Measurements from ENCODE around the gene MBD2. TPM values are rescaled to one million over a fixed set of nuclear protein-coding genes. Genes with fewer than 3 reads are reported as not detected.
A peak's percentile ranks its signal among the peaks of the same experiment; 100 is the strongest.

MBD2 gene
- total RNA-seq, 3 donors from 2014 or later (not counting 1 experiment from before 2014, with no cell fraction given): 74.8 to 107 (median 92.3) TPM

- no peak for ATAC-seq
- Histone ChIP-seq H3K27me3 (ENCODE audit: control insufficient read depth, insufficient read depth, low read length) (no peaks in the 10 kb centered on the region), H3K4me1 (ENCODE audit: control insufficient read depth, insufficient read depth, low read length) (no peaks in the 10 kb centered on the region), H3K9me3 (ENCODE audit: control insufficient read depth, insufficient read depth, low read length) (no peaks in the 10 kb centered on the region), H3K27ac (ENCODE audit: low read length) (no peak overlapping the region), H3K4me3 (ENCODE audit: low read length) (no peak overlapping the region), H3K36me3 (ENCODE audit: control insufficient read depth, insufficient read depth, low read length) (peaks cover 30% of the 10 kb centered on the region)
- no peaks in the 10 kb centered on the region for H3K9me3 Mint-ChIP-seq
- no peak for DNase-seq
- intact Hi-C loops (cut with micrococcal nuclease): no loop called here
- peak overlapping the region in 1 of 2 donors; percentile 29 for H3K27ac Mint-ChIP-seq
- H3K36me3 Mint-ChIP-seq: peaks cover 13% of the 10 kb centered on the region
- TF ChIP-seq CTCF (IDR thresholded peaks at IDR 0.05): no peak
- H3K27me3 Mint-ChIP-seq (ENCODE audit: low read depth in 2 of 2): no peaks in the 10 kb centered on the region
- H3K4me1 Mint-ChIP-seq: no peaks in the 10 kb centered on the region
- H3K4me3 Mint-ChIP-seq: no peak overlapping the region
Measured at GRCh38 chr18:54184836-54185235, 39.6 kb downstream of the MBD2 start.

- Mint-ChIP-seq H3K9me3 (no peaks in the 10 kb centered on the region), H3K4me1 (no peaks in the 10 kb centered on the region), H3K27ac (no peak overlapping the region), H3K4me3 (no peak overlapping the region), H3K27me3 (ENCODE audit: low read depth in 2 of 2) (no peaks in the 10 kb centered on the region), H3K36me3 (peaks cover 13% of the 10 kb centered on the region)
- Histone ChIP-seq H3K9me3 (ENCODE audit: control insufficient read depth, insufficient read depth, low read length) (no peaks in the 10 kb centered on the region), H3K4me1 (ENCODE audit: control insufficient read depth, insufficient read depth, low read length) (no peaks in the 10 kb centered on the region), H3K27me3 (ENCODE audit: control insufficient read depth, insufficient read depth, low read length) (no peaks in the 10 kb centered on the region), H3K4me3 (ENCODE audit: low read length) (no peak overlapping the region), H3K27ac (ENCODE audit: low read length) (no peak overlapping the region), H3K36me3 (ENCODE audit: control insufficient read depth, insufficient read depth, low read length) (peaks cover 27% of the 10 kb centered on the region)
- no peak for TF ChIP-seq CTCF (IDR thresholded peaks at IDR 0.05)
- DNase-seq (no peak), ATAC-seq (no peak)
- intact Hi-C loops (cut with micrococcal nuclease): no loop called here
- WGBS (ENCODE audit: insufficient coverage): 83% methylated on average over 2 of the region's 3 CpGs
Measured at GRCh38 chr18:54183390-54183789, 41.1 kb downstream of the MBD2 start.

- no peak overlapping the region for H3K27ac ChIP-seq (ENCODE audit: low read length)
- ATAC-seq (no peak), DNase-seq (no peak)
- no peaks in the 10 kb centered on the region for H3K4me1 ChIP-seq (ENCODE audit: control insufficient read depth, insufficient read depth, low read length)
- Mint-ChIP-seq H3K9me3 (no peaks in the 10 kb centered on the region), H3K27ac (no peak overlapping the region), H3K36me3 (peaks cover 6% of the 10 kb centered on the region), H3K4me1 (no peaks in the 10 kb centered on the region), H3K4me3 (no peak overlapping the region), H3K27me3 (ENCODE audit: low read depth in 2 of 2) (no peaks in the 10 kb centered on the region)
- no peaks in the 10 kb centered on the region for H3K27me3 ChIP-seq (ENCODE audit: control insufficient read depth, insufficient read depth, low read length)
- TF ChIP-seq CTCF (IDR thresholded peaks at IDR 0.05): no peak
- H3K9me3 ChIP-seq (ENCODE audit: control insufficient read depth, insufficient read depth, low read length): no peaks in the 10 kb centered on the region
- no peak overlapping the region for H3K4me3 ChIP-seq (ENCODE audit: low read length)
- H3K36me3 ChIP-seq (ENCODE audit: control insufficient read depth, insufficient read depth, low read length): peaks cover 16% of the 10 kb centered on the region
- WGBS (ENCODE audit: insufficient coverage): 64% methylated on average over 1 of the region's 1 CpG
- intact Hi-C loops (cut with micrococcal nuclease): no loop called here
Measured at GRCh38 chr18:54181856-54182602, 42.4 kb downstream of the MBD2 start.

Measured in natural killer cell (primary cell).